Left ventricle myocardium inferior (tissue), 1 donor: Measurements from ENCODE around the gene FBXO42. TPM values are rescaled to one million over a fixed set of nuclear protein-coding genes. Genes with fewer than 3 reads are reported as not detected.

ENCODE experiments used
- DNase-seq: peaks from one replicate; pipeline ENCODE4 v3.0.0-alpha.2; 2020
- H3K27ac ChIP-seq: fragments of 200-600 bp; replicated peaks from 2 replicates; pipeline ENCODE4 v1.8.0; 2021
- H3K27me3 ChIP-seq: fragments of 200-600 bp; 2 replicates; pipeline ENCODE4 v1.8.0; 2021; ENCODE audit warnings: low read depth
- H3K36me3 ChIP-seq: fragments of 200-600 bp; 2 replicates; pipeline ENCODE4 v1.8.0; 2021
- H3K4me1 ChIP-seq: fragments of 200-600 bp; 2 replicates; pipeline ENCODE4 v1.8.0; 2021
- H3K4me3 ChIP-seq: fragments of 200-600 bp; 2 replicates; pipeline ENCODE4 v1.8.0; 2021; ENCODE audit warnings: mild to moderate bottlenecking, moderate library complexity
- H3K9me3 ChIP-seq: fragments of 200-600 bp; replicated peaks from 2 replicates; pipeline ENCODE4 v1.8.0; 2021
- intact Hi-C: fragments of 100-400 bp; cut with micrococcal nuclease; formaldehyde crosslinking; loops from one replicate; pipeline ENCODE4 v1.11.0; 2022
- total RNA-seq: library from RNA; stranded (reverse); fragmentation: NEBNext Ultra II Directional; extraction: Animal tissue kit (Norgen Biotek cat#: 25700); gene quantifications from one replicate; pipeline ENCODE4 v1.2.1, GENCODE V29; 2021
- TF ChIP-seq, protein P1 (sequence below): fragments of 200-600 bp; IDR thresholded peaks from 2 replicates; pipeline ENCODE4 v1.8.0; 2021; ENCODE audit warnings: antibody characterized with exemption, mild to moderate bottlenecking, borderline replicate concordance
- donor health status: DM: no; HTN: yes; CAD: no; lungs with severe emphysema.

Gene FBXO42
- total RNA-seq, 1 donor from 2014 or later, result 18.6 TPM

DNA sequence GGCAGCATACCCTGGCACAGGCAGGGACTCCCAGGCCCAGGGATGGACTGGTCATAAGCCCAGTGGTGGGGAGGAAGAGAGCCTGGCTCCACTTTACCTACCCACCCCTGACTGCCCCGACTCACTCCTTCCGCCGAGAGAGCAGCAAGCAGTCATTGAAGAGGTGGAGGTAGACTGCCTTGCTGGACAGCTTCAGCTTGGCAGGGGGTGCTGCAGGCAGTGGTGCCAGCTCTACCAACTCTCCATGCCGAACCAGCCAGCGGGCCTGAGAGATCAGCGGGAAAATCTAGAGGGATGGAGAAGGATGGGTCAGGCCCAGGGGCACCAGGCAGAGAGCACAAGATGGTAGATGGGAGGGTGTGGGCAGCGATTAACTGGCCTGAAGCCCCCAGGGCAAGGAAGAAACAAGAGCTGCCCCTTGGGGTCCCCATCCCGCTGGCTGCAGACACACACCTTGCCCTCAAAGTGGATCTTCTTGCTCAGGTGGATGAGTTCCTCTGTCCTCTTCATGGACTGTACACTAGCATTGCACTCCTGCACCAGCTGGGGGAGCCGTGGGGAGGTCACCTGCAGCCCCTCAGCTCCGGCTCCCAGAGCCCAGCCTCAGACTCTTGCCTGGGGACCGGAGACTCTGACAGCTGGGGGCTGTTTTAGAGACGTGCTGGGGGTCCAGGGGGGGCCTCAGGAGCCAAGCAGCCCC, 147.5 kb downstream of the FBXO42 start:
- Histone ChIP-seq H3K27me3 (no peaks in the 10 kb centered on the region), H3K36me3 (peaks cover 5% of the 10 kb centered on the region), H3K9me3 (no peaks in the 10 kb centered on the region), H3K4me1 (peaks cover 20% of the 10 kb centered on the region), H3K4me3 (no peak overlapping the region), H3K27ac (no peak overlapping the region)
- TF ChIP-seq, protein P1, sequence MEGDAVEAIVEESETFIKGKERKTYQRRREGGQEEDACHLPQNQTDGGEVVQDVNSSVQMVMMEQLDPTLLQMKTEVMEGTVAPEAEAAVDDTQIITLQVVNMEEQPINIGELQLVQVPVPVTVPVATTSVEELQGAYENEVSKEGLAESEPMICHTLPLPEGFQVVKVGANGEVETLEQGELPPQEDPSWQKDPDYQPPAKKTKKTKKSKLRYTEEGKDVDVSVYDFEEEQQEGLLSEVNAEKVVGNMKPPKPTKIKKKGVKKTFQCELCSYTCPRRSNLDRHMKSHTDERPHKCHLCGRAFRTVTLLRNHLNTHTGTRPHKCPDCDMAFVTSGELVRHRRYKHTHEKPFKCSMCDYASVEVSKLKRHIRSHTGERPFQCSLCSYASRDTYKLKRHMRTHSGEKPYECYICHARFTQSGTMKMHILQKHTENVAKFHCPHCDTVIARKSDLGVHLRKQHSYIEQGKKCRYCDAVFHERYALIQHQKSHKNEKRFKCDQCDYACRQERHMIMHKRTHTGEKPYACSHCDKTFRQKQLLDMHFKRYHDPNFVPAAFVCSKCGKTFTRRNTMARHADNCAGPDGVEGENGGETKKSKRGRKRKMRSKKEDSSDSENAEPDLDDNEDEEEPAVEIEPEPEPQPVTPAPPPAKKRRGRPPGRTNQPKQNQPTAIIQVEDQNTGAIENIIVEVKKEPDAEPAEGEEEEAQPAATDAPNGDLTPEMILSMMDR, result peak; percentile 53
- no peak for DNase-seq
- intact Hi-C loops, result no loop called here

DNA sequence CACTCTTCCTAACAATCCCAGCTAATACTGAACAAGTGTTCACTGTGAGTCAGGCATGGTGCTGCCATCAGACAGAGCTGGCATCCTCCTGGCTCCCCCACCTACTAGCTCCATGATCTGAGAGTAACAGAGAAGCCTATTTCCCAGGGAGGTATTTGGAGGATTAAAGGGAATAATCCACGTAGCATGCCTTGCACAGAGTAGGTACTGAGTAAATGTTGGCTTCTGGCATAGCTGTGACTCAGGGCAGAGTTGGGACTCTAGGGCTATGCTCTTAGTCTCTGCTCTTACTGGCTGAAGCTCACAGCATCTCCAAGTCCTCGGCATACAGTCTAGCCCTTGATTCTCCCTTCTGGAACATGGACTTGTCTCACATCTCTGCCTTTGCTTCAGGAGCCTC, 148.1 kb downstream of the FBXO42 start:
- Histone ChIP-seq H3K36me3 (peaks cover 5% of the 10 kb centered on the region), H3K4me1 (peaks cover 20% of the 10 kb centered on the region), H3K4me3 (no peak overlapping the region), H3K27ac (no peak overlapping the region), H3K9me3 (no peaks in the 10 kb centered on the region), H3K27me3 (no peaks in the 10 kb centered on the region)
- TF ChIP-seq, protein P1, result no peak
- intact Hi-C loops, result no loop called here
- no peak for DNase-seq

- Histone ChIP-seq H3K27me3 (no peaks in the 10 kb centered on the region), H3K4me1 (peaks cover 20% of the 10 kb centered on the region), H3K9me3 (no peaks in the 10 kb centered on the region), H3K36me3 (peaks cover 5% of the 10 kb centered on the region), H3K27ac (no peak overlapping the region), H3K4me3 (no peak overlapping the region)
- no peak for DNase-seq
- TF ChIP-seq, protein P1, result no peak
- intact Hi-C loops, result no loop called here
Observed at GRCh38 chr1:16203550-16203949, 148.7 kb downstream of the FBXO42 start.

- no peak for DNase-seq
Observed at GRCh38 chr1:16202281-16203210, 149.7 kb downstream of the FBXO42 start.

GRCh38 chr1:16199700-16200099, 152.6 kb downstream of the FBXO42 start:
- H3K9me3 ChIP-seq, result no peaks in the 10 kb centered on the region
- DNase-seq, result no peak

More at GRCh38 chr1:16202281-16203210, 149.7 kb downstream of the FBXO42 start:
- Histone ChIP-seq H3K4me3 (no peak overlapping the region), H3K27ac (no peak overlapping the region), H3K9me3 (no peaks in the 10 kb centered on the region), H3K4me1 (peaks cover 18% of the 10 kb centered on the region), H3K36me3 (peaks cover 5% of the 10 kb centered on the region), H3K27me3 (no peaks in the 10 kb centered on the region)
- TF ChIP-seq, protein P1, result no peak
- intact Hi-C loops, result no loop called here

More at GRCh38 chr1:16199700-16200099, 152.6 kb downstream of the FBXO42 start:
- Histone ChIP-seq H3K27ac (no peak overlapping the region), H3K27me3 (no peaks in the 10 kb centered on the region), H3K36me3 (peaks cover 5% of the 10 kb centered on the region), H3K4me1 (no peaks in the 10 kb centered on the region), H3K4me3 (no peak overlapping the region)
- intact Hi-C loops, result no loop called here
- TF ChIP-seq, protein P1, result no peak
